Medulla oblongata (tissue), 1 donor: ENCODE measurements around the gene FRMPD2.

Experiments
- DNase-seq: peaks from one replicate; pipeline ENCODE4 v3.0.0-alpha.2; 2015; ENCODE audit errors: extremely low spot score

Gene FRMPD2, protein sequence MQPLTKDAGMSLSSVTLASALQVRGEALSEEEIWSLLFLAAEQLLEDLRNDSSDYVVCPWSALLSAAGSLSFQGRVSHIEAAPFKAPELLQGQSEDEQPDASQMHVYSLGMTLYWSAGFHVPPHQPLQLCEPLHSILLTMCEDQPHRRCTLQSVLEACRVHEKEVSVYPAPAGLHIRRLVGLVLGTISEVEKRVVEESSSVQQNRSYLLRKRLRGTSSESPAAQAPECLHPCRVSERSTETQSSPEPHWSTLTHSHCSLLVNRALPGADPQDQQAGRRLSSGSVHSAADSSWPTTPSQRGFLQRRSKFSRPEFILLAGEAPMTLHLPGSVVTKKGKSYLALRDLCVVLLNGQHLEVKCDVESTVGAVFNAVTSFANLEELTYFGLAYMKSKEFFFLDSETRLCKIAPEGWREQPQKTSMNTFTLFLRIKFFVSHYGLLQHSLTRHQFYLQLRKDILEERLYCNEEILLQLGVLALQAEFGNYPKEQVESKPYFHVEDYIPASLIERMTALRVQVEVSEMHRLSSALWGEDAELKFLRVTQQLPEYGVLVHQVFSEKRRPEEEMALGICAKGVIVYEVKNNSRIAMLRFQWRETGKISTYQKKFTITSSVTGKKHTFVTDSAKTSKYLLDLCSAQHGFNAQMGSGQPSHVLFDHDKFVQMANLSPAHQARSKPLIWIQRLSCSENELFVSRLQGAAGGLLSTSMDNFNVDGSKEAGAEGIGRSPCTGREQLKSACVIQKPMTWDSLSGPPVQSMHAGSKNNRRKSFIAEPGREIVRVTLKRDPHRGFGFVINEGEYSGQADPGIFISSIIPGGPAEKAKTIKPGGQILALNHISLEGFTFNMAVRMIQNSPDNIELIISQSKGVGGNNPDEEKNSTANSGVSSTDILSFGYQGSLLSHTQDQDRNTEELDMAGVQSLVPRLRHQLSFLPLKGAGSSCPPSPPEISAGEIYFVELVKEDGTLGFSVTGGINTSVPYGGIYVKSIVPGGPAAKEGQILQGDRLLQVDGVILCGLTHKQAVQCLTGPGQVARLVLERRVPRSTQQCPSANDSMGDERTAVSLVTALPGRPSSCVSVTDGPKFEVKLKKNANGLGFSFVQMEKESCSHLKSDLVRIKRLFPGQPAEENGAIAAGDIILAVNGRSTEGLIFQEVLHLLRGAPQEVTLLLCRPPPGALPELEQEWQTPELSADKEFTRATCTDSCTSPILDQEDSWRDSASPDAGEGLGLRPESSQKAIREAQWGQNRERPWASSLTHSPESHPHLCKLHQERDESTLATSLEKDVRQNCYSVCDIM (N-terminal part only)

DNA sequence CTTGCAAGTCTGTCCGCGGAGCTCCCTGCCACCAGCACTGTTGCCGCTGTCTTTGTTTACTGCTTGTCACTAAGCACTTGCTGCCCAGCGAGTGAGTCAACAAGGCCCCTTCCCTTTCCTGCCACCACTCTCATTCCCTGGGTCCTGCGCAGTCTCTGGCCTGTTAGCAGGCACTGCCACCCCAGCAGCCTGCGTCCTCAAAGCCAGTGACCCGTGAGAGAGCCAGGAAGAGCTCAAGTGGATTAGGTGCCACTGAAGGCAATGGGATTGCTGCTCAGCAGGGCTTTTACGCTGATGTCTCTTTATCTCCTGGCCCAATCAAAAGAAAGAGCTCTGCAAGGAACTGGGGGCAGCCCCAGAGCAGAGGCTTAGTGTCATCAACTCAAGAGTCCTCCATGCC, at the start of gene FRMPD2:
FRMPD2 (minus strand) TSS at position 61 of the 400 bp plus-strand sequence. CDS start 129 bp downstream, outside the sequence.
- DNase-seq: peak; percentile 47

DNA sequence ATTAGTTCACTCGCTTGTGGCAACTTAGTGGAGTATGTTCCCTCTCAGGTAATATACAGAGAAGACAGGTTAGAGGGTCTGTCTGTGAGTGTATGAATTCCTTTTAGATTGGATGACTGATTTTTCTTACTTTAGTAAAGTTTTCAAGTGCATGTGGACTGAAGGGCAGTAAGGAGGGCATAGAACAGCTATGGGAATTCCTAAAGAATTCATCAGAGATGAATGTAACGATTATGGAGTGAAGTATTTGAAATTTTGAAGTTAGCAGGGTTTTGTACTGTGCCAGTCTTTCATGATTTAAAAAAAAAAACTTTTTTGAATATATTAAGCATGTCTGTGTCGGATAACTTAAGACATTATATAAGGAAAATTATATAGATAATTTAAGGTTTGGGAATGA, 47.5 kb upstream of the FRMPD2 start:
- no peak for DNase-seq

DNA sequence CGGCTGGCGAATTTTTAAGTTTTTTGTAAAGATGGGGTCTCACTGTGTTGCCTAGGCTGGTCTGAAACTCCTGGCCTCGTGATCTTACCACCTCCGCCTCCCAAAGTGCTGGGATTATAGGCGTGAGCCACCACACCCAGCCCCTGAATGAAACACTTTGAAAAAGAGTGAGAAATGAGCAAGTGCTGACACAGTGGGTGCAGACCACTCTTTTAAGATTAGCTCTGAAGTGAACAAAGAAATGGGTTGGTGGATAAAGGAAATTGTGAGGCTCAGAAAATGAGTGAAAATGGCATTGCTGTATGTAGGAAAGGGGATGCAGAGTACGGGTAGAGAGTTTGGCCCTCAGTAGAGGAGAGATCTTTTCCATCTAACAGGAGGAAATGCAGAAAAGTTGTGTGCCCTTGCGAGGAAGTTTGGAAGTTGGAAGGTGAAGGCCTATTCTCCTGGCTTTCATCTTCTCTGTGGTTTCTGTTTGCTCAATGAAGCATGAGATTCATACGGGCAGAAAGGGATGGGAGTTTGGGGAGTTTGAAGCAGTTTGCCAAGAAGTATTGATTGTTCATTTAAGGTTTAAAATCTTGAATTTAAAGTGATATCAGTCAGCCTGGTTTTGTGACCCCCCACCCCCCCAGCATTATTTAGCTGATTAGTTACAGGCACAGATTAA, 43.0 kb upstream of the FRMPD2 start:
- no peak for DNase-seq

DNA sequence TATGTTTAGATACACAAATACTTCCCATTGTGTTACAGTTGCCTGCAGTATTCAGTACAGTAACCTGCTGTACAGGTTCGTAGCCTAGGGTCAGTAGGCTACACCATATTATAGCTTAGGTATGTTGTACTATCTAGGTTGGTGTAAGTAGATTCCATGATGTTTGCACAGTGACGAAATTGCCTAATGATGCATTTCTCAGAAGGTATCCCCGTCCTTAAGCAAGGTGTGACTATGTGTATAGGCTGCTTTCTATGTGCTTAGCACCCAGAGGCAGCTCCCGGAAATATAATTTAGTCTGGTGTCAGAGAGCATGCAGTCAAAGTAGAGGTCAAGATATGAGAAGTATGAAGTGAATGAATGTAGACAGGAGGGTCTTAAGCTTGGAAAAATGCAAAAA, 41.7 kb upstream of the FRMPD2 start:
- no peak for DNase-seq

DNA sequence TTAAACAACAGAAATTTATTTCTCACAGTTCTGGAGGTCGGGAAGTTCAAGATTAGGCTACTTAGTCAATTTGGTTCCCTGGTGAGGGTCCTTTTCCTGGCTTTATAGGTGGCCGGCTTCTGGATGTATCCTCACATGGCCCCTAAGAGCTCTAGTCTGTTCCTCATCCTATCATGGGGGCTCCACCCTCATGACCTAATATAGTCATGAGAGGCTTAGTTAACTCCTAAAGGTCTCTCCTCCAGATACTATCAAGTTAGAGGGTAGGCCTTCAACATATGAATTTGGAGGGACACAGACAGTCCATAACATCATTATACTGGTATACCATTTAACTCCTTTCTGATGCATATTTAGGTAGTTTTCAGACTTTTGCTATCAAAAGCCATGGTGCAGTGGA, 39.6 kb upstream of the FRMPD2 start:
- DNase-seq: no peak

DNA sequence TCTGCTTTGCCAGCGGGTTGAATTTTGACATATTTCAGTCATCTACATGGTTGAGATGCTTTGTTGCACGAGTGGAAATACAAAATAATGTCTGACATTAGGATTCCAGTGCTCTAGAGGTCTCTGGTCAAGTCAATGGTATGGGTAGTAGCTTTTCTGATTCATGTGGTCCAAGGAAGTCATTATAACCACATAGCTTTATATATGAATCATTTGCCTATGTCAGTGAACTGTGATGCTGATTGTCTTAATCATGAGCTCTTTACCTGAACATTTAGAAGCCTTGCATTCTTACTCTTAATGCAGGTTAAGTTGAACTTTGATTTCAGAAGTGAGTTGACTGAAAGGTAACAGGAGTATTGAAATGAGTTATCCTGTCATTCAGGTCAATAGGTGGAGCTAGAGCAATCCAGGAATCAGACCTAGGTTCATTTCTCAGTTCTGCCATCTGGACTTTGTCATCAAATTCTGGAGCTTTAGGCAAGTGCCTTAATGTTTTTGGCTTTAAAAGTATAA, 35.3 kb upstream of the FRMPD2 start:
- DNase-seq: no peak

DNA sequence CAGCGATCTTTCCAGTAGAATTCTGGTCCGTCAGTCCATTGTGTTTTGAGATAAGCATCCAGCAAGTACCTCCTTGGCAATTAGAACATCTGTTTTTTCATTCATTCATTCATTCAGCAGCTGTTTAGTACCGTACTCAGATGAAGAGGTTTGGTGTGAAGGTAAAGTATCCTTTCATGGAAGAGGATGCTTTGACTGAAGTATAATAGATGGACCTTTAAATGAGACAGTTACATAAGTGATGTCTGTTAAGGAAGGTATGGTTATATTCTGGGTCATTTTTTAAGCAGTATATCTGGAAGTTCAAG, 33.2 kb upstream of the FRMPD2 start:
- DNase-seq: no peak

DNA sequence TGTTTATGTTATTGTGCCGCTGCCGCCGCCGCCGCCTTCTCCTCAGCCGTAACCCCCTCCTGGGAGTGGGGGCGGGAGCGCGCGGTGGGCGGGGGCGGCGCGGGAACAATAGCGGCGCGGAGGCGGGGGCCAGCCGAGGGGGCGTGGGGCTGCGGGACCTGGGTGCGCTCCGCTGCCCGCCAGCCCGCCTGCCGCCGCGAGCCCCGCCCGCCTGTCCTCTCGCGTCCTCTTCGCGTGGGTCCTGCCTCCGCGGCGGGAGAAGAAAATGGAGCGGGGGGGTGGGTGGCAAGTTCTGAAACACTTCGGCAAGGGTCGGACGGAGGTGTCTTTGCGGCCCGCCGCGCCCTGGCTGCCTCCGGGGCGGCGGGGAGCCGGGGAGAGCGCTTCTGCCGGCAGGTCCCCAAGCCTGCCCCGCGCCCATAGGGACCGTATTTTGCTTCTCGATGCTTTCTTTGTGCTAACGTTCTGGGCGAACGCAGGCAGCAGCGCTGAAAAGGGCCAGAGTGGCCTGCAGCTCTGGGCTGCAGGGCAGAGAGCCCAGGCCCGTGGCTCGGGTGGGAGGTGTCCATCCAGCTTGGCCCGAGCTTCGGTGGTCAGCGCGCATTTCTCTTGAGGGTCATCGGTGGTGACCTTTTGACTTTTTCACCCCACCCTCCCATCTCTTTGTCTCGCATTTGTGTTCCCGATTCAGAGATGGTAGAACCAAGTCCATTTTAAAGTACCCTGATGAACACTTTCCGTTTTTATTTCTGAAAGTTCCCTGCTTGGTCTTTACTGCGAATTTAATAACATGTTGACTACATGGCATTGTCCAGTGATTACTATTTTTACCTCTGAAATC, 32.6 kb upstream of the FRMPD2 start:
- DNase-seq: peak; percentile 49

DNA sequence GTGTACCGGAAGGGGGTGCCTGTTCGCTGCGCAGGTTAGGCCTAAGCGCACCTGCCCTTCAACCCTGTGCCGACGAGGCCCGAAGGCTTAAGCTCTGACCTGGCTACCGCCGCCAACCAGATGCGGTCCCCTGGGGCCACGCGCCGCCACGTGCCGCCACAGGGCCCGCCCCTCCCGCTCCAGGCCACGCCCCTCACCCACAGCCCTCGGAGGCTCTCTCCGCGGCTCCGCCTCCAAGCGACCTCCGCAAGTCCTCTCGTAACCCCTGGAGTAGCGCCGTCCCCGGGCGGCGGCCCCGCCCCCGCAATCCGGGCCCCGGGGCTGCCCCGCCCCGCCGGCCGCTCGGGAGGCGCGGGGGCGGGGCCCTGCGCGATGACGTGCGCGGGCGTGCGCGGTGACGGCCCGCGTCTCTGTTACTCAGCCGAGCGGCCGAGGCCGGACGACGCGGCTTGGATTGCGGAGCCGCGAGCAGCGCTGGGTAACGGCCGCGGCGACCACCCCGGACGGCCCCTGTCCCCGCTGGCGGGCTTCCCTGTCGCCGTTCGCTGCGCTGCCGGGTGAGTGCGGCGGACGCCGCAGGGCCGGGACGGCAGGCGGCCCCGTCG, 31.9 kb upstream of the FRMPD2 start, which contains the start of gene MAPK8:
MAPK8 (plus strand) TSS at position 413 of the 605 bp plus-strand sequence. CDS start 94,984 bp downstream, outside the sequence.
- DNase-seq: peak; percentile 91

DNA sequence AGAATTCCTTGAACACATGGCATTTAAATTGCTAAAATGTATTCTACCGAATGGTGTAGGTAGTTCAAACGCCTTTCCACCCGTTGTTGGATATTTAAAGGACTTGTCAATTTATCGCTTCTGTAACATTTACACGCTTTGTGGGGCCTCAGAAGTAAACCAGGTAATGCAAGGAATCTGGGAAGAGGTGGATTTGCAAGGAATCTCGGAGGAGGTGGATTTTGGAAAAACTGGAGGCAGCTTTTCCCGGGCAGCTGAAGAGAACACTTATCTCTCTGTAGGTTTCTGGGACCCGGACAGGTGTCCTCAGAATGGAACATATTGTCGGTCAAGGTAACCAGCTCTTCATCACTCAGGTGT, 31.4 kb upstream of the FRMPD2 start:
- DNase-seq: no peak

DNA sequence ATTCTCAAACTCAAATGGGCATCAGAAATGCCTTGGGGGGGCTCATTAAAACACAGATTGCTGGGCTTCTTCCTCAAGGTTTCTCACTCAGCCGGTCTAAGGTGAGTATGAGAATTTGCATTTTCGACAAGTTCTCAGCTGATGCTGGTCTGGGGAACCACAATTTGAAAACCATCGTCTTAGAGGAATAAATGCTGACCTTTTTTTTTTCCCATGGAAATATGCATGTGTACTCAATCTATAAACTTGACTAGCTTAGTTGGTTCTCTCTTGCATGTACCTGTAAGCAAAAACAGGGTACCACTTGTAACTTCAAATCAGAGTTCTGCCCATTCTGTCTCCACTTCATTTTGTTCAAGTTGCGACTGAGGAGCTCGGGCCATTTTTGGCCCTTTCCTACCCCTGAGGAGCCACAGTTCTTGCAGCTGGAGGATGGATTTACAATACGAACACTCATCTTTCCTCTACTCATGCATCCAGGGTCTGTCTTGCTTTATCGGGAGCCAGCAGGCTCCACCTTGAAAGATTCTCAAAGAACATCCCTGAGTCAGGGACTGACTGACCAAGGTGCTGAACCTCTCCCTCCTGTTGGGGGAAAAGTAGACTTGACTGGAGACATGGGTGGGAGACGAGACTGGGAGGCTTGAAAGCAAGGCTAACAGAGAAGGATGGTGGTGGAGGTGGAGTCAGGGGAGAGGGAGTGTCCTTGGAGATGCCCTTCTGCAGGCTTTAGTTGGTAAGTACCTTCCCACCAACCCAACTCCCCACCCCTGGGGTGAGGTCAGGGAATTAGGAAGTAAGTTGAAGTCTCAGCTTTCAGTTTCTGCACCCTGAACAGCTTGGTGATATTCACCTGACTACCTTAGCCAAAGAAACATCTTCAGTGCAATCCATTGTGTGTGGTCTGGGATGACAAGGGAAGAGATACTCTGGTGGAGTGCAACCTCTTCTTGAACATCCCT, 28.3 kb upstream of the FRMPD2 start:
- DNase-seq: no peak

DNA sequence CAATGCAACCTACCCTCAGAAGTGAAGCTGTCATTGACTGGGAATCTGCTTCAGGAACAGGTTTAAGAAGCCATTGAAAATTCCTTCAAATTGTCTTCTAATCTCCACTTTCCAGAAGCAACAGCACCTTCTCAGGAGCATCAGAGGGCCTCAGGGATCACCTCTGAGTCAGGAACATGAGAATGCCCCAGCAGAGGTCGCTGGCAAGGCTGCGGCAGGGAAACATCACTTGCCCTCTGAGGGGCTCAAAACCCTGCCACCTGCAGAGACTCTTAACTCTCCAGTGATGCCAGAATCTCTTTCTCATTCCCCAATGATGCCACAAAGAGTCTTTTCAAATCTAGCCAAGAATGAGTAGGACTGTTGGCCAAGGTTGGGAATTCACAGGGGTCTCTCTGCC, 26.1 kb upstream of the FRMPD2 start:
- DNase-seq: peak; percentile 16

DNA sequence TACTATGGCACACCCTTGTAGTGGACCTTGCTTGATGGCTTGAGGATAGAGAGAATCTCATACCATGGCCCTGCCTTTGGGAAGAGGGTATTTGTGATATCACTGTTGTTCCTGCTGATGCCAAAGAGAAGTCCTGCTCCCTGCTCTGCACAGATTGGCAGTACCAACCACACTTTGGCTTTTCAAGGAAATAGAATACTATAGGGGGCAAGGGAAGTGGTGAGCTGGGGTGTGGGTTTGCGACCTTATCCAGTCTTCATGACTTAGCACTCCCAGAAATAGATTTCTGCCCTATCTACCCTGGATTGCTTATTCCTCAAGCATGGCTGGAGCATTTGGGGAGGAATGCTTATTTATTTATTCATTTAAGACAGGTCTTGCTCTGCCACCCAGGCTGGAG, 25.2 kb upstream of the FRMPD2 start:
- DNase-seq: no peak

DNA sequence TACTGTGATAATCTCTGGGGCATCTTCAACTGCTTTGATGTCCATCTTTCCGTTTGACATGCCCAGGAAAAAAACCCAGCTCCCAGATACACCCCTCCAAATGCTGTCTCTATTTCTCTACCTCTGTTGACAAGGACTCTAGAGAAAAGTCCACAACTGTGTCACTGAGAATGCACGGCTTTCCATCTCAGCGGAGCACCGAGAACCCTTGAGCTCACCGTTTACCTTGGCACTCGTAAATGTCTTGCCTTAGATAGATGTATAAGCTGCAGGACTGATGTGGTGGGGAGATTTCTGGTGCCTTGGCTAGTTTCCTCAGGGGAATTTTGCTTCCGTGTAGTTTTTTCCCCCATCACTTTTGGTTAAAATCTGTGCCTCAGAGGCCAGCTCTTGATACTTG, 24.6 kb upstream of the FRMPD2 start:
- no peak for DNase-seq

DNA sequence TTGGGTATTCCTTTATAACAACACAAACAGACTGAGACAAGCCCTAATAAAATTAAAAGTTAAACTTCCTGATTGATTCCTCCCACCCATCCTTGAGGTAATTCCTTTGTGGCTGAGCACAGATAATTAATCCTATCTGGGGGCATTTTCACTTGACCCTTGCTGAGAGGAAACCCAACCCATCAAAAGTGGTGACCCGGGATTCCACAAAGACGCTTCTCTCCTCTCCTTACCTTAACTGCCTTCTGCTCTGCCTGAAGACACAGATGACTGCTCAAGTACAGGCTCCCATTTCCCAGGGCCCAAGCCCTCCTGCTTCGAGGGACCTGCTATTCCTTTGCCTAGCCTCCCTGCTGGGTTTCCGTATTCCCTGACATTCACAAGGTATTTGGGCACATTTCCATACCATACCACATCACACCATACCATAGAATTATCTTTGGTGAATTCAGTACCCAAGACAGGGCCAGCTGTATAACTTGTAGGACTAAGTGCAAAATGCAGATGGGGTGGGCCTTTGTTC, 22.1 kb upstream of the FRMPD2 start:
- no peak for DNase-seq

DNA sequence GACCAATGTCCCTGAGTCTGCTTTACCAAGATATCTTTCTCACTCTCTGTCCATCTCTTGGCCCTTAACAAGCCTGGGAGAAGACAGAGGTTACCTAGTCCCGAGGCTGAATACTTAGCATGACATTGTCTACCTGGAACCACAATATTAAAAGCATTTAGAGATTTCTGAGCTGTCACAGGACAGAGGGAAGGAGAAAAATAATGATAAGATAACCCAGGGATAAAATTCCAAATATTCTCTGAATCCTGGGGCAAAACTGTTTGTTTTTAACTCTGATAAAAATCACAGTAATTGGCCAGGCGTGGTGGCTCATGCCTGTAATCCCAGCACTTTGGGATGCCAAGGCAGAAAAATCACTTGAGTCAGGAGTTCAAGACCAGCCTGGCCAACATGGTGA, 19.9 kb upstream of the FRMPD2 start:
- no peak for DNase-seq

DNA sequence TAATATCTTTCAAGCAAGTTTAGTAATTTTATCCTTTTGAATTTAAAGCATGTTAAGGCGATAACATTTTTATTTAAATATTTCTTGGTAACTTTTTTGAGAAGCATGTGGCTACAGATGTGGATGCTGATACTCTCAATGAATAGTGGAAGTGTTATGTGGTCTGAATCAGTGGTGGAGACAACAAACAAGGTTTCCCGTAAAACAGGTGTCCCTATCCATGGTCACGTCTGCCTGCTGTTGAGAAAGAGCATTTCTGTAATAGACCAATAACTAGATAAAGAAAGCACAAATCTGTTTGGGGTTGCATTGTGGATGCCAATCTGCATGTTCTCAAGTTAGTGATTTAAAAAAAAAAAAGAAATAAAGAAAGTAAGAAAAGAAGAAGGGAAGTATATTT, 18.1 kb upstream of the FRMPD2 start:
- no peak for DNase-seq

DNA sequence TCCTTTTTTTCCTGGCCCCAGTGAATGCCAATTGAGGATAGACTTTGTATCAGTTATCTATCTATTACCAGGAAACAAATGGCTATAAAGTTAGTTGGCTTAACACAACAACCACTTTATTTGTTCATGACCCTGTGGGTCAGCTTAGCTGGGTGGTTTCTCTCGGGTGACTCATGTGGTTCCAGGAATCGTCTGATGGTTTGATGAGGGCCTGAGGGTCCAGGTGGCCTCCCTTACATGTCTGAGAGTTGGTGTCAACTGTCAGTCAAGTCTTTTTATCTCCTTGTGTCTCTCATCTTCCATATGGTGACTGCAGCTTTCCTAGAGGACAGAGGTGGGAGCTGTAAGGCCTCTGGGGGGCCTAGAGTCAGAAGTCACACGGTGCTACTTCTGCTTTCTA, 16.7 kb upstream of the FRMPD2 start:
- no peak for DNase-seq

DNA sequence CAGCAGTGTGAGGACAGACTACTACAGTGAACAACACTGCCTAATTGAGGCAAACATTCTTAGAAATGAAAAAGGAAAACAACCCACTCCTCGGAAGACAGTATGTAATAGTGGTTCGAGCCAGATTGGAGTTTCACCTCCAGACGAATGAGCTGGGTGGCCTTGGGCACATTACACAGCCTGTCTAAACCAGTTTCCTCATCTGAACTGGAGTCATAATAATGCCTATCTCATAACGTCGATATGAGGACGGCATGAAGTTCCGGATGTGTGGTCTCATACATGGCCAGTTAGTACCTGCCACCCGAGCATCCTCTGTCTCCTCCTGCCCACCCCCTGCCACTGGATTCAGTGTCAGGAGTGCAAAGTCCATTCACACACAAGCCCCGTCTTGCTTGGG, 15.8 kb upstream of the FRMPD2 start:
- no peak for DNase-seq
